Psoas muscle (tissue), 8 donors: ENCODE data around the gene STX1B. TPM values are rescaled to one million over a fixed set of nuclear protein-coding genes. Genes with fewer than 3 reads are reported as not detected.

Experiments used
- ATAC-seq, 4 donors: fragments of 200-7000 bp; cut with Tn5 transposase; one replicate each; pipeline ENCODE4 v1.9.1; 2020; ENCODE audit warnings: moderate library complexity in 3 of 4, mild to moderate bottlenecking in 2 of 4
- DNase-seq, 2 donors: peaks; one replicate each; pipeline ENCODE4 v3.0.0-alpha.2; 2020
- H3K27ac ChIP-seq: fragments of 200-600 bp; one replicate; pipeline ENCODE4 v1.8.0; 2022
- H3K27me3 ChIP-seq, 3 donors: fragments of 200-600 bp in 1 of 3; one replicate each; pipeline versions ENCODE4 v1.6.1 to v1.8.0; 2013 to 2022; ENCODE audit warnings: low read length in 2 of 3, mild to moderate bottlenecking in 2 of 3, moderate library complexity in 1 of 3; ENCODE audit not compliant: insufficient read depth in 3 of 3
- H3K36me3 ChIP-seq, 2 donors: fragments of 200-600 bp in 1 of 2; one replicate each; pipeline versions ENCODE4 v1.6.1 to v1.8.0; 2013 to 2022; ENCODE audit warnings: low read depth in 1 of 2, mild to moderate bottlenecking in 1 of 2, moderate library complexity in 1 of 2; ENCODE audit not compliant: insufficient read depth in 1 of 2
- H3K4me1 ChIP-seq: fragments of 200-600 bp; one replicate; pipeline ENCODE4 v1.8.0; 2022
- H3K4me3 ChIP-seq: fragments of 200-600 bp; one replicate; pipeline ENCODE4 v1.8.0; 2022; ENCODE audit warnings: mild to moderate bottlenecking
- H3K9me3 ChIP-seq: fragments of 200-600 bp; one replicate; pipeline ENCODE4 v1.8.0; 2022
- WGBS, 3 donors: extraction: QIAGEN DNeasy Blood & Tissue Kit; methylation state at CpG; one replicate each; pipeline versions ENCODE4 v1.1.6 to v1.1.7; 2013; 5-methylcytosine and 5-hydroxymethylcytosine counted together
- intact Hi-C, 2 donors: fragments of 100-400 bp; cut with DNase I; formaldehyde crosslinking; loops; one replicate each; pipeline versions ENCODE4 v1.11.0 to v1.14.2; 2022
- long read RNA-seq, 2 donors: library from polyadenylated mRNA; unstranded; transcript quantifications; one replicate each; pipeline ENCODE4 v2.0.0, GENCODE V29; 2021
- polyA plus RNA-seq, 3 donors: library from polyadenylated mRNA; stranded (reverse); fragments of 200-250 nt; gene quantifications; one replicate each; pipeline ENCODE4 v1.2.3, GENCODE V29; 2013
- total RNA-seq, 4 donors: library from RNA; stranded (reverse); fragmentation: NEBNext Ultra II Directional in 2 of 4; extraction: Animal tissue kit (Norgen Biotek cat#: 25700) in 2 of 4; gene quantifications; one replicate each; pipeline versions ENCODE4 v1.2.1 to v1.2.4, GENCODE V29; 2021 to 2023
- TF ChIP-seq, protein P1 (sequence below): fragments of 200-600 bp; IDR thresholded peaks from one replicate; pipeline ENCODE4 v1.8.0; 2022; ENCODE audit warnings: antibody characterized with exemption
- donor health status: healthy with polysubstance abuse.
- donor health status: DM: no; HTN: no; CAD: no; lungs with moderate emphysema.
- donor health status: Bipolar disorder and iron deficiency.
- donor health status: healthy.
- donor health status: DM: yes; HTN: yes; CAD: no.
- donor health status: DM: no; HTN: no; CAD: no.
- donor health status: DM: no; HTN: no; CAD: no.
- donor health status: DM: yes; HTN: yes; CAD: no.

Gene STX1B
- total RNA-seq: under 1 TPM in 3 of 4 donors, not detected in 1; 0.11 to 0.64 (median 0.26) TPM
- under 1 TPM; 0.04 to 0.14 (median 0.05) TPM for polyA plus RNA-seq
- long read RNA-seq, donor 1: 0 reads
- long read RNA-seq, donor 2: 0 reads

DNA sequence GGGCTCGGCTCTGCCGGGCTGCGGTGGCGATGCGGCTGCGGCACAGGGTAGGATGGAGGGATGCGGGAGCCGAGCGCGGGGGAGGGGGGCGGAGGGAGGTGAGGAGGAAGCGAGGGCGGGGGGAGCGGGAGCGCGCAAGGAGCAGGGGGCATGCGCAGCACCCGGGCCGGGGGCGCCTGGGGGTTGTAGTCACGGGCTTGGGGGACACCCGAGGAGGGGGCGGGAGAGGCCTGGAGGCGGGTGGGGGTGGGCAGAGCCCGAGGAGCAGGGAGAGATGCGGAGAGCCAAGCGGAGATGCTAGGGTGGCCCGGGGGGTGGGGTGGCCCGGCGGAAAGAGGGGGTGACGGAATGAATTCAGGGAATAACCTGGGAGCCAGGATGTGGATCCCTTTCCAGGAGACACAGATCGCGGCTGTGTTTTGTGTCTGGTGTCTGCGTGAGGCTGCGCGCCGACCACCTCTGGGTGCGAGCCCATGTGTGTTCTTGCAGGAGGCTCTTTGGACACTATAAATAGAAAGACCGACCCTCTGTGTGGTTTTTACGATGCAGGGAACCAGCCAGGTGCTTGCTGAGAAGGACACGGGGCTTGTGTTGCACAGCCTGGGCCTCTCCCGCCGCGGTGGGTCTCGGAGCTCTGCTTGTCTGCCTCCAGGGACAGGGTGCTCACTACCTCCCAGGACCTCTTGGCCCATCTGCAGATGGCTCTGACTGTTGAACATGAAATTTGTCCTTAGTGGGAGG is at the start of gene STX1B:
TSS of gene STX1B (minus strand) at position 54 of the 741 bp plus-strand sequence. CDS start 242 bp downstream, outside the sequence.
- intact Hi-C loops: no loop called here
- no peaks in the 10 kb centered on the region for H3K36me3 ChIP-seq
- H3K27ac ChIP-seq: no peak within 1 kb of the TSS
- DNase-seq (no peak), ATAC-seq (no peak)
- TF ChIP-seq, protein P1, sequence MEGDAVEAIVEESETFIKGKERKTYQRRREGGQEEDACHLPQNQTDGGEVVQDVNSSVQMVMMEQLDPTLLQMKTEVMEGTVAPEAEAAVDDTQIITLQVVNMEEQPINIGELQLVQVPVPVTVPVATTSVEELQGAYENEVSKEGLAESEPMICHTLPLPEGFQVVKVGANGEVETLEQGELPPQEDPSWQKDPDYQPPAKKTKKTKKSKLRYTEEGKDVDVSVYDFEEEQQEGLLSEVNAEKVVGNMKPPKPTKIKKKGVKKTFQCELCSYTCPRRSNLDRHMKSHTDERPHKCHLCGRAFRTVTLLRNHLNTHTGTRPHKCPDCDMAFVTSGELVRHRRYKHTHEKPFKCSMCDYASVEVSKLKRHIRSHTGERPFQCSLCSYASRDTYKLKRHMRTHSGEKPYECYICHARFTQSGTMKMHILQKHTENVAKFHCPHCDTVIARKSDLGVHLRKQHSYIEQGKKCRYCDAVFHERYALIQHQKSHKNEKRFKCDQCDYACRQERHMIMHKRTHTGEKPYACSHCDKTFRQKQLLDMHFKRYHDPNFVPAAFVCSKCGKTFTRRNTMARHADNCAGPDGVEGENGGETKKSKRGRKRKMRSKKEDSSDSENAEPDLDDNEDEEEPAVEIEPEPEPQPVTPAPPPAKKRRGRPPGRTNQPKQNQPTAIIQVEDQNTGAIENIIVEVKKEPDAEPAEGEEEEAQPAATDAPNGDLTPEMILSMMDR: no peak
- H3K4me3 ChIP-seq: no peak within 1 kb of the TSS
- H3K4me1 ChIP-seq: no peaks in the 10 kb centered on the region
- WGBS, 3 donors: 7 to 10% (median 7%) methylated on average over 35 to 45 of the region's 45 CpGs
- H3K27me3 ChIP-seq: peaks cover 0 to 56% (median 29%) of the 10 kb centered on the region in 3 donors
- H3K9me3 ChIP-seq: no peaks in the 10 kb centered on the region

- intact Hi-C loops: loop anchor here in 1 of 2 donors (10.0 kb wide), 1 partner anchor 61 kb away; no protein-coding TSS in a partner anchor
- no peak for DNase-seq
- no peaks in the 10 kb centered on the region for H3K4me1 ChIP-seq
- no peak overlapping the region for H3K4me3 ChIP-seq
- no peaks in the 10 kb centered on the region for H3K27me3 ChIP-seq
- no peak for ATAC-seq
- 84 to 89% (median 87%) methylated on average over 4 of the region's 4 CpGs for WGBS, 3 donors
- H3K27ac ChIP-seq: no peak overlapping the region
- H3K9me3 ChIP-seq: no peaks in the 10 kb centered on the region
- H3K36me3 ChIP-seq: peaks cover 0 to 18% of the 10 kb centered on the region in 2 donors
- TF ChIP-seq, protein P1: no peak
Observed at GRCh38 chr16:31055613-31056012, 45.2 kb upstream of the STX1B start.

DNA sequence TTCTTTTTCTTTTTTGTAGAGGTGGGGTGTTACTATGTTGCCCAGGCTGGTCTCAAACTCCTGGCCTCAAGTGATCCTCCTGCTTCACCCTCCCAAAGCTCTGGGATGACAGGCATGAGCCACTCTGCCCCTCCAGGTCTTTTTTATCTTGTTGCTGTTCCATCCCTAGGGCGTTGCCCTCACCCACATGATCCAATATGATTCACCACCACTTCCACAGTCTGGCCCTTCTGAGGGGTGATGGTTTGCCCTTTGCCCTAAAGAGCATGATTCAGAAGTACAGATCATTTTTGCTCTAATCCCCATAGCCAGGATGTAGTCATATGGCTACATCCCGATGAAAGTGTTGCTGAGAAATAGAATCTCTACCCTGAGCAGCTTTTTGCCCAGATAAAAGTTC is 41.7 kb upstream of the STX1B start:
- Histone ChIP-seq H3K27ac (no peak overlapping the region), H3K27me3 (no peaks in the 10 kb centered on the region), H3K9me3 (no peaks in the 10 kb centered on the region), H3K36me3 (no peaks in the 10 kb centered on the region), H3K4me1 (no peaks in the 10 kb centered on the region), H3K4me3 (no peak overlapping the region)
- intact Hi-C loops: loop anchor here in 1 of 2 donors (10.0 kb wide), 1 partner anchor 57 kb away; no protein-coding TSS in a partner anchor
- ATAC-seq: peak; percentile 50 to 76 (median 64)
- no peak for DNase-seq
- WGBS, 3 donors: 27 to 38% (median 35%) methylated on average over 2 of the region's 2 CpGs
- TF ChIP-seq, protein P1: no peak

GRCh38 chr16:31050280-31051030 is 40.0 kb upstream of the STX1B start:
- Histone ChIP-seq H3K4me1 (no peaks in the 10 kb centered on the region), H3K27me3 (no peaks in the 10 kb centered on the region), H3K4me3 (no peak overlapping the region), H3K9me3 (no peaks in the 10 kb centered on the region), H3K27ac (no peak overlapping the region), H3K36me3 (no peaks in the 10 kb centered on the region)
- no peak for ATAC-seq
- 44 to 51% (median 45%) methylated on average over 10 of the region's 10 CpGs for WGBS, 3 donors
- intact Hi-C loops: loop anchor here in 1 of 2 donors (10.0 kb wide), 1 partner anchor 56 kb away; no protein-coding TSS in a partner anchor
- no peak for DNase-seq
- TF ChIP-seq, protein P1: no peak
